SK-N-SH treated with all-trans-retinoic acid at 6 μM for 48 hours (cell line): ENCODE data around the gene ITGB1.

Experiments used
- ATAC-seq: fragments of 200-7000 bp; cut with Tn5 transposase; 3 replicates; pipeline ENCODE4 v1.9.1; 2020; ENCODE audit warnings: mild to moderate bottlenecking, moderate library complexity
- BACH2 ChIP-seq: fragments of 250-450 bp; sonication (Bioruptor Pico); IDR thresholded peaks from 2 replicates; pipeline ENCODE4 v1.9.0; 2021; ENCODE audit warnings: mild to moderate bottlenecking, borderline replicate concordance
- CREB5 ChIP-seq: fragments of 250-450 bp; sonication (Bioruptor Pico); IDR thresholded peaks from 2 replicates; pipeline ENCODE4 v1.5.1; 2020; ENCODE audit warnings: low read depth, mild to moderate bottlenecking, moderate library complexity
- CSDC2 ChIP-seq: fragments of 250-450 bp; sonication (Bioruptor Pico); IDR thresholded peaks from 2 replicates; pipeline ENCODE4 v1.5.0; 2020; ENCODE audit warnings: mild to moderate bottlenecking, moderate library complexity
- CSRNP3 ChIP-seq: fragments of 250-450 bp; sonication (Bioruptor Pico); IDR thresholded peaks from 2 replicates; pipeline ENCODE4 v1.5.1; 2021; ENCODE audit warnings: mild to moderate bottlenecking, moderate library complexity
- ESRRG ChIP-seq: fragments of 250-450 bp; sonication (Bioruptor Pico); IDR thresholded peaks from 2 replicates; pipeline ENCODE4 v1.6.1; 2021; ENCODE audit warnings: mild to moderate bottlenecking
- GLIS3 ChIP-seq: fragments of 250-450 bp; sonication (Bioruptor Pico); IDR thresholded peaks from 2 replicates; pipeline ENCODE4 v1.5.0; 2020; ENCODE audit warnings: mild to moderate bottlenecking, moderate library complexity
- ISL1 ChIP-seq: fragments of 250-450 bp; sonication (Bioruptor Pico); IDR thresholded peaks from 2 replicates; pipeline ENCODE4 v2.1.2; 2022; ENCODE audit warnings: mild to moderate bottlenecking, moderate library complexity
- POU6F1 ChIP-seq: fragments of 250-450 bp; sonication (Bioruptor Pico); IDR thresholded peaks from 2 replicates; pipeline ENCODE4 v1.8.0; 2021; ENCODE audit warnings: low read depth, mild to moderate bottlenecking, moderate library complexity, borderline replicate concordance
- PPARA ChIP-seq: fragments of 250-450 bp; sonication (Bioruptor Pico); IDR thresholded peaks from 2 replicates; pipeline ENCODE4 v1.5.0; 2020; ENCODE audit warnings: mild to moderate bottlenecking, borderline replicate concordance
- RARB ChIP-seq: fragments of 250-450 bp; sonication (Bioruptor Pico); IDR thresholded peaks from 2 replicates; pipeline ENCODE4 v1.8.0; 2021; ENCODE audit warnings: mild to moderate bottlenecking, moderate library complexity
- SNAI2 ChIP-seq: fragments of 250-450 bp; sonication (Bioruptor Pico); IDR thresholded peaks from 2 replicates; pipeline ENCODE4 v1.5.0; 2020; ENCODE audit warnings: mild to moderate bottlenecking, moderate library complexity
- TCF4 ChIP-seq: fragments of 250-450 bp; sonication (Bioruptor Pico); IDR thresholded peaks from 2 replicates; pipeline ENCODE4 v1.8.0; 2021; ENCODE audit warnings: mild to moderate bottlenecking, moderate library complexity, borderline replicate concordance
- TOX ChIP-seq: fragments of 250-450 bp; sonication (Bioruptor Pico); IDR thresholded peaks from 2 replicates; pipeline ENCODE4 v1.8.0; 2021; ENCODE audit warnings: mild to moderate bottlenecking, moderate library complexity, borderline replicate concordance
- ZC3H10 ChIP-seq: fragments of 250-450 bp; sonication (Bioruptor Pico); IDR thresholded peaks from 2 replicates; pipeline ENCODE4 v1.5.1; 2021; ENCODE audit warnings: mild to moderate bottlenecking, moderate library complexity
- ZFP3 ChIP-seq: fragments of 250-450 bp; sonication (Bioruptor Pico); IDR thresholded peaks from 2 replicates; pipeline ENCODE4 v1.5.0; 2020; ENCODE audit warnings: mild to moderate bottlenecking, moderate library complexity
- ZFP30 ChIP-seq: fragments of 450-650 bp; formaldehyde crosslinking; IDR thresholded peaks from 2 replicates; pipeline ENCODE4 v1.5.0; 2022; ENCODE audit warnings: mild to moderate bottlenecking, moderate library complexity
- ZNF565 ChIP-seq: fragments of 450-650 bp; formaldehyde crosslinking; conservative IDR thresholded peaks from 2 replicates; pipeline ENCODE4 v1.5.0; 2020; ENCODE audit warnings: low read depth, mild to moderate bottlenecking, moderate library complexity
- ZNF8 ChIP-seq: fragments of 450-650 bp; formaldehyde crosslinking; IDR thresholded peaks from 2 replicates; pipeline ENCODE4 v1.5.0; 2020; ENCODE audit warnings: mild to moderate bottlenecking, moderate library complexity
- TF ChIP-seq, protein P1 (sequence below): fragments of 250-450 bp; sonication (Bioruptor Pico); IDR thresholded peaks from 2 replicates; pipeline ENCODE4 v1.5.0; 2020; ENCODE audit warnings: mild to moderate bottlenecking, moderate library complexity
- TF ChIP-seq, protein P2 (sequence below): fragments of 250-450 bp; sonication (Bioruptor Pico); IDR thresholded peaks from 2 replicates; pipeline ENCODE4 v1.8.0; 2020; ENCODE audit warnings: mild to moderate bottlenecking, moderate library complexity, borderline replicate concordance

The ITGB1 gene

DNA sequence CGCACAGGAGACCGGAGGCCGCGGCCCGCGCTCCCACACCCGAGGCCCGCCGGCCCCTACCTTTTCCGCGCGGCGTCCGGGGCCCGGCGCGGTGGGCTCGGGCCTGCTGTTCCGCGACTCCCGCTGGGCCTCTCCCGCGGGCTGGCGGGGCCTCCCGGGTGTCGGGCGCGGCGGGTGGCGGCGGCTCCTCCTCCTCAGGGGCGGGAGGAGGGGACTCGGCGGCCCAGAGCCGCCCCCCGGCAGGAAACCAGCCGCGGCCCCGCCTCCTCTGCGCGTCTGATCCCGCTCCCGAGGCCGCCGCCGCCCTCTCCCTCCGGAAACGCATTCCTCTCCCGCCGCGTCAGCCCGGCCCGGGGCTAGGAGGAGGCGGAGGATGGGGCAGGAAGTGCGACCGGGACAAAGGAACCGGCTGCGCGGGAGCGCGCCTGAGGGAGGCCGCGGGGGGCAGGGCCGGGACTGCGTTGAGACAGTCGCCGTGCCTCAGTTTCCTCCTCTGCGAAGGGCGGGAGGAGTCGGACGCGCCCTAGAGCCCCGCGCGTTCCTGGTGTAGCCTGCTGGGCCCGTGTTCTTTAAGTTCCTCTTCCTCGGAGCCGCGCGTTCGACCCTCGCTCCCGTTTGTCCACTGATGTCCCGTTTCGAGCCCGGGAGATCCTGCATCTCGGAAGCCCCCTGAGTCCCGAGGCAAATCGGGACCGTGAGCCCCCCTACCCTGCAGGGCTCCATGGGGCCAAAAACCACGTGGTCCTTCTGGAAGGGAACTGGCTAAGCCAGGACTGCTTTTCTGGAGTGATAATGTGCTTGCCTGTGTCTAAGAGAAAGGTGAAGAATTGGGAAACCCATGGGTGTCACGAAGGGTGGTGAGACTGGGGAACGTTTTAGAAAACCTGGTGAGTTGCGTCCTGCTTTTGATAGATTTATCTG is at the start of gene ITGB1:
Gene ITGB1 (minus strand): TSS at position 146 of the 921 bp plus-strand sequence. CDS start 22,672 bp downstream, outside the sequence.
- peak; percentile 87 for ATAC-seq
- TF ChIP-seq TCF4 (no peak), GLIS3 (peak; percentile 85), BACH2 (CRISPR knock-in tag) (no peak), CREB5 (CRISPR knock-in tag) (no peak), ZFP3 (CRISPR knock-in tag) (peak; percentile 78; the same call in 1 of the 2 replicates), CSDC2 (CRISPR knock-in tag) (0 out of 2 replicates have a peak, but pooled peaks have one; percentile 43)
- TF ChIP-seq, protein P1, sequence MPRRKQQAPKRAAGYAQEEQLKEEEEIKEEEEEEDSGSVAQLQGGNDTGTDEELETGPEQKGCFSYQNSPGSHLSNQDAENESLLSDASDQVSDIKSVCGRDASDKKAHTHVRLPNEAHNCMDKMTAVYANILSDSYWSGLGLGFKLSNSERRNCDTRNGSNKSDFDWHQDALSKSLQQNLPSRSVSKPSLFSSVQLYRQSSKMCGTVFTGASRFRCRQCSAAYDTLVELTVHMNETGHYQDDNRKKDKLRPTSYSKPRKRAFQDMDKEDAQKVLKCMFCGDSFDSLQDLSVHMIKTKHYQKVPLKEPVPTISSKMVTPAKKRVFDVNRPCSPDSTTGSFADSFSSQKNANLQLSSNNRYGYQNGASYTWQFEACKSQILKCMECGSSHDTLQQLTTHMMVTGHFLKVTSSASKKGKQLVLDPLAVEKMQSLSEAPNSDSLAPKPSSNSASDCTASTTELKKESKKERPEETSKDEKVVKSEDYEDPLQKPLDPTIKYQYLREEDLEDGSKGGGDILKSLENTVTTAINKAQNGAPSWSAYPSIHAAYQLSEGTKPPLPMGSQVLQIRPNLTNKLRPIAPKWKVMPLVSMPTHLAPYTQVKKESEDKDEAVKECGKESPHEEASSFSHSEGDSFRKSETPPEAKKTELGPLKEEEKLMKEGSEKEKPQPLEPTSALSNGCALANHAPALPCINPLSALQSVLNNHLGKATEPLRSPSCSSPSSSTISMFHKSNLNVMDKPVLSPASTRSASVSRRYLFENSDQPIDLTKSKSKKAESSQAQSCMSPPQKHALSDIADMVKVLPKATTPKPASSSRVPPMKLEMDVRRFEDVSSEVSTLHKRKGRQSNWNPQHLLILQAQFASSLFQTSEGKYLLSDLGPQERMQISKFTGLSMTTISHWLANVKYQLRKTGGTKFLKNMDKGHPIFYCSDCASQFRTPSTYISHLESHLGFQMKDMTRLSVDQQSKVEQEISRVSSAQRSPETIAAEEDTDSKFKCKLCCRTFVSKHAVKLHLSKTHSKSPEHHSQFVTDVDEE (CRISPR knock-in tag), result peak; percentile 83
- TF ChIP-seq, protein P2, sequence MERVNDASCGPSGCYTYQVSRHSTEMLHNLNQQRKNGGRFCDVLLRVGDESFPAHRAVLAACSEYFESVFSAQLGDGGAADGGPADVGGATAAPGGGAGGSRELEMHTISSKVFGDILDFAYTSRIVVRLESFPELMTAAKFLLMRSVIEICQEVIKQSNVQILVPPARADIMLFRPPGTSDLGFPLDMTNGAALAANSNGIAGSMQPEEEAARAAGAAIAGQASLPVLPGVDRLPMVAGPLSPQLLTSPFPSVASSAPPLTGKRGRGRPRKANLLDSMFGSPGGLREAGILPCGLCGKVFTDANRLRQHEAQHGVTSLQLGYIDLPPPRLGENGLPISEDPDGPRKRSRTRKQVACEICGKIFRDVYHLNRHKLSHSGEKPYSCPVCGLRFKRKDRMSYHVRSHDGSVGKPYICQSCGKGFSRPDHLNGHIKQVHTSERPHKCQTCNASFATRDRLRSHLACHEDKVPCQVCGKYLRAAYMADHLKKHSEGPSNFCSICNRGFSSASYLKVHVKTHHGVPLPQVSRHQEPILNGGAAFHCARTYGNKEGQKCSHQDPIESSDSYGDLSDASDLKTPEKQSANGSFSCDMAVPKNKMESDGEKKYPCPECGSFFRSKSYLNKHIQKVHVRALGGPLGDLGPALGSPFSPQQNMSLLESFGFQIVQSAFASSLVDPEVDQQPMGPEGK, result 0 out of 2 replicates have a peak, but pooled peaks have one; percentile 45

DNA sequence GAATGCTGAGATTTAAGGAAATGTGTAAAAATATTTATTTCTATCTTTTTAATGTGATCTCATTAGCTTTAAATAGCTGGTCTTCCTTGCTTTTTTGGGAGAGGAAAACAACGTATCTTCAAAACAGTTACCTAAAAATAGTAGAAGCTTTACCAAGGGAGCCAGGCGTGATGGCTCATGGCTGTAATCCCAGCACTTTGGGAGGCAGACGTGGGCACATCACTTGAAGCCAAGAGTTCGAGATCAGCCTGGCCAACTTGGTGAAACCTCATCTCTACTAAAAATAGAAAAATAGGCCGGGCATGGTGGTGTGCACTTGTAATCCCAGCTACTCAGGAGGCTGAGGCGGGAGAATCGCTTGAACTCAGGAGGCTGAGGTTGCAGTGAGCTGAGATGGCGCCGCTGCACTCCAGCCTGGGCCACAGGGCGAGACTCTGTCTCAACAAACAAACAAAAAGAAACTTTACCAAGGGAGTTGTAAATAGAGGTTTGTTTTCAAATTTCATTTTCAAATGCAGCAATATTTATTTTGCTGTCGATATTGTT is 48.4 kb upstream of the ITGB1 start:
- TF ChIP-seq ZFP30 (CRISPR knock-in tag), result no peak
- TF ChIP-seq PPARA (CRISPR knock-in tag), result no peak
- TF ChIP-seq TCF4, result no peak
- TF ChIP-seq RARB (CRISPR knock-in tag), result no peak
- TF ChIP-seq ZNF565 (CRISPR knock-in tag), result no peak
- TF ChIP-seq BACH2 (CRISPR knock-in tag), result no peak

DNA sequence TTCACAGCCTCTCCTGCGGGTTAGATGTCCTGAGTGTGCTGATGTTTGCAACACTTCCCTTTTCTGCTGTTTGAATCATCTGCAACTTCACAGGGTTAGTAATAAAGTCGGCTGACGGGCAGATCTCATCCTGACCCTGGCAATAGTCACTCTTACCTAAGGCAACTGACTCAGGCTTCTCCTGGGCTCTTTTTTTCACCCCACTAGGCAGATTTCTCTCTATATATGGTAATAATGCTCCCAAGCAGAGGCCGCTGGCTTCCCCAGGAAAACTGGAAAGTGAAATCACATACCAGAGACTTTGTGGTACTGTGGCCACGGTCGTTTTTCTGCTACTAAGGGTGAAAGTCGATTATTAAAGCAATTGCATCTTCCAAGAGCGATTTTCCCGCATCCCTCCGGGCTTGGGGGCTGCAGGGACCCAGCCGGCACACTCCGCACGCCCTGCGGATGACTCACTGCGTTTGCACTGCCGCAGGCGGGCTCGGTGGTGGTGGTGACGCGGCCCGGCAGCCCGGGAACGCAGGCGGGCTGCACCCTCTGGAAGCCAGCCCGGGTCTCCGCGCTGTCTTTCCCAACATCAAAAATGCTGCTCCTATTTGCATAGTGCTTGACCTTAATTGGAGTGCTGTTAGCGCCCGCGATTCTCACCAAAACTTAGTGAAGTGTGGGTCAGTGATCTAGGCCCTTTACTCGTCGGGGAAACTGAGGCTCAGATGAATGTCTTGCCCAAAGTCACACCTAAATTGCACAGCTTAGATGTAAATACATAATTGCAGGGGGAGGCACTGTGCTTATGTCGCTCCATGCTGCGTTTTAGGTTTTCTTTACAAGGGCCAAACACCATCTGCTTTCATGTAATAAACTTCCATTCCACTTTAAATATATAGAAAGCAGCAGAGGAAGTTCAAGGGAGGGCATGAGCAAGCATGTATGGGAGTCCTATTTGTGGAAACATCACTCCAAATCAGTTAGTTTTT is 47.6 kb upstream of the ITGB1 start:
- TF ChIP-seq CSDC2 (CRISPR knock-in tag) (0 out of 2 replicates have a peak, but pooled peaks have one; percentile 59), TOX (CRISPR knock-in tag) (no peak), ZC3H10 (CRISPR knock-in tag) (peak; percentile 26; the same call in 1 of the 2 replicates), ZNF8 (no peak)
- TF ChIP-seq, protein P2, result no peak; the same call in 1 of the 2 replicates
- ATAC-seq, result peak; percentile 93

More for the DNA sequence above, 48.4 kb upstream of the ITGB1 start:
- no peak for ATAC-seq

GRCh38 chr10:33001908-33002492 is 44.0 kb upstream of the ITGB1 start:
- ATAC-seq, result no peak
- TF ChIP-seq BACH2 (CRISPR knock-in tag), result no peak
- no peak for TF ChIP-seq RARB (CRISPR knock-in tag)
- TF ChIP-seq ZNF8, result no peak
- TF ChIP-seq CSDC2 (CRISPR knock-in tag), result no peak
- TF ChIP-seq TCF4, result no peak
- no peak for TF ChIP-seq PPARA (CRISPR knock-in tag)
- no peak for TF ChIP-seq SNAI2
- no peak for TF ChIP-seq POU6F1
- no peak for TF ChIP-seq ZC3H10 (CRISPR knock-in tag)
- TF ChIP-seq ISL1 (CRISPR knock-in tag), result no peak
- no peak for TF ChIP-seq GLIS3
- no peak for TF ChIP-seq ESRRG (CRISPR knock-in tag)
- TF ChIP-seq CSRNP3 (CRISPR knock-in tag), result no peak
